WTC11 (cell line): Measurements from ENCODE around the gene TMEM221. TPM values are rescaled to one million over a fixed set of nuclear protein-coding genes. Genes with fewer than 3 reads are reported as not detected.

Experiments
- ATAC-seq: fragments of 200-7000 bp; cut with Tn5 transposase; 2 replicates; pipeline ENCODE4 v1.10.0; 2021; ENCODE audit warnings: mild to moderate bottlenecking, moderate library complexity
- CTCF ChIA-PET: fragments of 300-600 bp; sonication (Branson Sonifier 250); formaldehyde crosslinking; loops from one replicate; lab custom pipeline; 2021; ENCODE audit warnings: antibody characterized with exemption; lab: Charles Lee
- POLR2A ChIA-PET: fragments of 350-600 bp; sonication (Branson Sonifier 250); formaldehyde crosslinking; loops from one replicate; lab custom pipeline; 2021; ENCODE audit warnings: antibody characterized with exemption; lab: Charles Lee
- DNase-seq: peaks from one replicate; pipeline ENCODE4 v3.0.0; 2021; ENCODE audit warnings: low spot score
- H3K27ac Mint-ChIP-seq: 2 replicates; pipeline ENCODE4 v1.8.0; 2021; ENCODE audit warnings: mixed read lengths
- H3K27me3 Mint-ChIP-seq: 2 replicates; pipeline ENCODE4 v1.8.0; 2021; ENCODE audit warnings: low read depth, mild to moderate bottlenecking, moderate library complexity, mixed read lengths
- H3K36me3 Mint-ChIP-seq: 2 replicates; pipeline ENCODE4 v1.8.0; 2021; ENCODE audit warnings: mixed read lengths
- H3K4me1 Mint-ChIP-seq: 2 replicates; pipeline ENCODE4 v1.8.0; 2022; ENCODE audit warnings: mixed read lengths
- H3K4me3 Mint-ChIP-seq: 2 replicates; pipeline ENCODE4 v1.8.0; 2021; ENCODE audit warnings: mild to moderate bottlenecking, moderate library complexity, mixed read lengths
- H3K9me3 Mint-ChIP-seq: 2 replicates; pipeline ENCODE4 v1.8.0; 2021; ENCODE audit warnings: mixed read lengths
- ELF4 ChIP-seq: sonication (generic); formaldehyde crosslinking; IDR thresholded peaks from 2 replicates; pipeline ENCODE4 v1.8.1; 2022; ENCODE audit warnings: low read depth, mild to moderate bottlenecking, moderate library complexity, missing genetic modification reagents
- GRHL2 ChIP-seq: fragments of 250-450 bp; sonication (Bioruptor Pico); IDR thresholded peaks from 2 replicates; pipeline ENCODE4 v1.8.0; 2022; ENCODE audit warnings: mild to moderate bottlenecking, moderate library complexity; ENCODE audit not compliant: insufficient replicate concordance, severe bottlenecking
- GTF2I ChIP-seq: fragments of 250-450 bp; sonication (Bioruptor Pico); conservative IDR thresholded peaks from 2 replicates; pipeline ENCODE4 v1.4.0; 2021; ENCODE audit warnings: mild to moderate bottlenecking
- NR3C1 ChIP-seq: sonication (generic); formaldehyde crosslinking; conservative IDR thresholded peaks from 2 replicates; pipeline ENCODE4 v1.8.1; 2023; ENCODE audit warnings: low read depth, mild to moderate bottlenecking, missing genetic modification reagents
- STAT6 ChIP-seq: sonication (generic); formaldehyde crosslinking; conservative IDR thresholded peaks from 2 replicates; pipeline ENCODE4 v1.8.1; 2023; ENCODE audit warnings: mild to moderate bottlenecking, low read depth, missing genetic modification reagents, moderate library complexity
- TCF7 ChIP-seq: sonication (generic); formaldehyde crosslinking; IDR thresholded peaks from 2 replicates; pipeline ENCODE4 v1.8.0; 2022; ENCODE audit warnings: mild to moderate bottlenecking, low read depth, missing genetic modification reagents, moderate library complexity
- ZNF219 ChIP-seq: sonication (generic); formaldehyde crosslinking; IDR thresholded peaks from 2 replicates; pipeline ENCODE4 v1.8.0; 2023; ENCODE audit warnings: missing genetic modification reagents, mild to moderate bottlenecking, borderline replicate concordance
- ZNF281 ChIP-seq: sonication (generic); formaldehyde crosslinking; IDR thresholded peaks from 2 replicates; pipeline ENCODE4 v1.8.0; 2023; ENCODE audit warnings: mild to moderate bottlenecking, missing genetic modification reagents
- ZNF532 ChIP-seq: fragments of 250-450 bp; sonication (Bioruptor Pico); IDR thresholded peaks from 2 replicates; pipeline ENCODE4 v1.9.0; 2021; ENCODE audit warnings: mild to moderate bottlenecking, borderline replicate concordance
- total RNA-seq: library from RNA; stranded (reverse); gene quantifications from 3 replicates; pipeline ENCODE4 v1.2.3, GENCODE V29; 2021

TMEM221 gene
- total RNA-seq, 1 experiment from 2014 or later, result 1.2 TPM

GRCh38 chr19:17454576-17455071 is 6.2 kb upstream of the TMEM221 start (continued):
- no peak for TF ChIP-seq STAT6 (CRISPR knock-in tag)
- TF ChIP-seq NR3C1, result no peak
- TF ChIP-seq ZNF532, result no peak

- H3K4me3 Mint-ChIP-seq, result no peak overlapping the region
- H3K36me3 Mint-ChIP-seq, result no peaks in the 10 kb centered on the region
- TF ChIP-seq ZNF281 (CRISPR knock-in tag), result no peak
- no peak for TF ChIP-seq TCF7 (CRISPR knock-in tag)
- no peak for TF ChIP-seq ZNF219 (CRISPR knock-in tag)
- TF ChIP-seq ELF4 (CRISPR knock-in tag), result no peak
- peak; percentile 66; the same call in 1 of the 2 replicates for TF ChIP-seq GTF2I (CRISPR knock-in tag)
- DNase-seq, result no peak
- no peak for ATAC-seq
- H3K27ac Mint-ChIP-seq, result no peak overlapping the region
- CTCF ChIA-PET, result interaction anchor here (0.5 to 1.0 kb wide), 6 partner anchors 13 to 80 kb away, joined by 3 to 7 read pairs (median 4); no protein-coding TSS in a partner anchor
- POLR2A ChIA-PET, result no interaction called here
- peaks cover 55% of the 10 kb centered on the region for H3K27me3 Mint-ChIP-seq
- peaks cover 7% of the 10 kb centered on the region for H3K9me3 Mint-ChIP-seq
- H3K4me1 Mint-ChIP-seq, result peaks cover 17% of the 10 kb centered on the region
Observed at GRCh38 chr19:17451820-17452219, 3.4 kb upstream of the TMEM221 start.

- ATAC-seq, result no peak
- ChIA-PET CTCF (interaction anchor here (0.6 to 1.3 kb wide), 4 partner anchors 9 to 156 kb away, joined by 3 to 5 read pairs (median 4); no protein-coding TSS in a partner anchor), POLR2A (no interaction called here)
- TF ChIP-seq GRHL2 (CRISPR knock-in tag), result no peak
- H3K4me1 Mint-ChIP-seq, result peaks cover 17% of the 10 kb centered on the region
- H3K36me3 Mint-ChIP-seq, result no peaks in the 10 kb centered on the region
- H3K27me3 Mint-ChIP-seq, result peaks cover 41% of the 10 kb centered on the region
- H3K9me3 Mint-ChIP-seq, result peaks cover 7% of the 10 kb centered on the region
- H3K4me3 Mint-ChIP-seq, result no peak overlapping the region
- no peak overlapping the region for H3K27ac Mint-ChIP-seq
- DNase-seq, result no peak
Observed at GRCh38 chr19:17450264-17451075, 2.0 kb upstream of the TMEM221 start.
